ENCODE measurements around the gene UBE4B.
"Not testable (repeated sequence)": the region's sequence is repeated elsewhere in the genome, so short reads cannot be mapped to it uniquely, and the experiment has no call there.

UBE4B gene

GRCh38 chr1:10105484-10105883, 72.7 kb downstream of the UBE4B start:
- Histone ChIP-seq H3K27ac (ENCODE audit: low read depth, low read length) (no peak overlapping the region), H3K9ac (ENCODE audit: low read length) (no peak overlapping the region), H3K27me3 (ENCODE audit: control insufficient read depth in 1 of 2, insufficient read depth in 2 of 2, low read length in 2 of 2) (no peaks in the 10 kb centered on the region), H3K36me3 (ENCODE audit: insufficient read depth, low read length) (peaks cover 30% of the 10 kb centered on the region), H3K4me3 (ENCODE audit: low read depth in 1 of 2, low read length in 2 of 2) (no peak overlapping the region), H3K4me1 (ENCODE audit: insufficient read depth, low read length) (peaks cover 19% of the 10 kb centered on the region), H3K9me3 (ENCODE audit: low read length) (no peaks in the 10 kb centered on the region)

DNA sequence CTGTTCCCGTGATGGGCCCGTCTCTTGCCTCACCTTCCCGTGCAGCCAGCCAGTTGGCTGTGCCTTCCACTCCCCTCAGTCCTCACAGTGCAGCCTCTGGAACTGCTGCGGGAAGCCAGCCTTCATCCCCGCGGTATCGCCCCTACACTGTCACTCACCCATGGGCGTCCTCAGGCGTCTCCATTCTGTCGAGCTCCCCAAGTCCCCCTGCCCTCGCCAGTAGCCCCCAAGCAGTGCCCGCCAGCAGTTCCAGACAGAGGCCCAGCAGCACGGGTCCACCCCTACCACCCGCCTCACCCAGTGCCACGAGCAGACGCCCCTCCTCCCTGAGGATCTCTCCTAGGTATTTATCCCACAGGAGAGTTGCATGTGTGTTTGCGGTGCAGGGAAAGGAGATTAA, 73.5 kb downstream of the UBE4B start:
- Histone ChIP-seq H3K27me3 (ENCODE audit: control insufficient read depth in 1 of 2, insufficient read depth in 2 of 2, low read length in 2 of 2) (no peaks in the 10 kb centered on the region), H3K36me3 (ENCODE audit: insufficient read depth, low read length) (peaks cover 30% of the 10 kb centered on the region), H3K4me1 (ENCODE audit: insufficient read depth, low read length) (peaks cover 19% of the 10 kb centered on the region), H3K9ac (ENCODE audit: low read length) (no peak overlapping the region), H3K4me3 (ENCODE audit: low read depth in 1 of 2, low read length in 2 of 2) (no peak overlapping the region), H3K27ac (ENCODE audit: low read depth, low read length) (no peak overlapping the region), H3K9me3 (ENCODE audit: low read length) (no peaks in the 10 kb centered on the region)

DNA sequence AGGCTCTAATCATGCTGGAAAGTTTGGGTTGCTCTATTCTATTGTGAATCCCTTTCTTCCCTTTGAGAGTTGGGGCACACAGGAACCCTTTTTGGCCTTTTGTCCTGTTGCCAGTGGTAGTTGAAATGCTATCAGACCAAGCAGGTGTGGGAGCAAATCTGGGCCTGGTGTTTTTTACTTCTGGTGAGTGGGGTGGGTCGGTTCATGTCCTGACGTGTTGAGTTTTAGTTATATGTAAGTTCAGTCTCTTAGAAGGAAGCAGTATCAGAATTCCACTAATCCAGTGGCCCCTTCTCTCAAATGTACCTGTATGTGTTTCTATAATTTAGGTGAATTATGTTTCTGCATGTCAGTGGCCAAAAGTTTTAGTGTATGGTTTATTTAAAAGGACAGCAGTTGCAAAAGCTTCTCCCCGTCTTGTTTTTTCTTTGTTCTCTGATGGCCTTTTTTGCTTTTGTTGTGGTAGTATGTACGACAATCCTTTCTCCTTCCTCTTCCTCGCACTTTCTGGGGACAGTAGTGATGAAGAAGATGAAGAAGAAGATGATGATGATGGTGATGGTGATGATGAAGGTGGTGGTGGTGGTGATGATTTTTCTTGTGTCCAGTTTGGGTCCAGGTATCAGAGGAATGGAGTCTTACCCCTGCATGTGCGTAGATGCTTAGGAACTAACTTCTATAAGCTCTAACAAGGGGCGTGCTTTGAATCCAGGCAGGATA, 74.2 kb downstream of the UBE4B start:
- Histone ChIP-seq H3K36me3 (ENCODE audit: insufficient read depth, low read length) (peaks cover 30% of the 10 kb centered on the region), H3K4me1 (ENCODE audit: insufficient read depth, low read length) (peaks cover 19% of the 10 kb centered on the region), H3K9ac (ENCODE audit: low read length) (no peak overlapping the region), H3K9me3 (ENCODE audit: low read length) (no peaks in the 10 kb centered on the region), H3K27me3 (ENCODE audit: control insufficient read depth in 1 of 2, insufficient read depth in 2 of 2, low read length in 2 of 2) (no peaks in the 10 kb centered on the region), H3K4me3 (ENCODE audit: low read depth in 1 of 2, low read length in 2 of 2) (no peak overlapping the region), H3K27ac (ENCODE audit: low read depth, low read length) (no peak overlapping the region)

DNA sequence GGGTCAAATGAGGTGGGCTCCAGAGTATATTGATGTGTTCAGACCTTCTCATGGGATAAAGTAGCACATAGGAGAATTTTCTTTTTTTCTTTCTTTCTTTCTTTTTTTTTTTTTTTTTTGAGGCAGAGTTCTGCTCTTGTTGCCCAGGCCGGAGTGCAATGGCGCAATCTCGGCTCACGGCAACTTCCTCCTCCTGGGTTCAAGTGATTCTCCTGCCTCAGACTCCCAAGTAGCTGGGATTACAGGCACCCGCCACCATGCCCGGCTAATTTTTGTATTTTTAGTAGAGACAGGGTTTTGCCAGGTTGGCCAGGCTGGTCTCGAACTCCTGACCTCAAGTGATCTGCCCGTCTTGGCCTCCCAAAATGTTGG, 74.7 kb downstream of the UBE4B start:
- H3K9ac ChIP-seq (ENCODE audit: low read length); H3K4me3 ChIP-seq (ENCODE audit: low read depth in 1 of 2, low read length in 2 of 2); H3K27ac ChIP-seq (ENCODE audit: low read depth, low read length); H3K9me3 ChIP-seq (ENCODE audit: low read length); H3K27me3 ChIP-seq (ENCODE audit: control insufficient read depth in 1 of 2, insufficient read depth in 2 of 2, low read length in 2 of 2): not testable (repeated sequence)
- Histone ChIP-seq H3K4me1 (ENCODE audit: insufficient read depth, low read length) (peaks cover 19% of the 10 kb centered on the region), H3K36me3 (ENCODE audit: insufficient read depth, low read length) (peaks cover 30% of the 10 kb centered on the region)

DNA sequence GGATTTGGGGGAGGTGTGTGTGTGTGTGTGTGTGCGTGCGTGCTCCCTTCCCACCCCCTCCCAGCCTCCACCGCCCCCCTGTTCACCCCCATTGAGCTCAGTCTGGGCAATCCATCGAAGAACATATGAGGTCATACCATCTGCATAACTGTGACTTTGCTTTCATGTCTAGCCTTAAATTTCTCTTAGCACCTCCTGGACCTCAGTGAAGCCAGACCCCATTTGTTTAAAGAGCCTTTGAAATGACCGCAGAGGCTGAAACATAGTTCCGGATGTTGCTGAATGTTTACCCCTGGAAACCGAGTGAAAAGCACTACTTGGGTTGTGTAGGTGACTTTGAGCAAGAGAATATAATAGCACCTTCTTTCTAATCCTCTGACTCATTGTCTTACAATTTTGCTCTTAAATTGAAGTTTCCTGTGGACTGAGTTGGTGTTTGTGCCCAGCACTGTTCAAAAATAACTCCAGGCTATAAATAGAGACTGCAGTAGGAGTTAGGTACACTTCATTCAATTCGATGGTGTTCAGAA, 75.4 kb downstream of the UBE4B start:
- H3K27ac ChIP-seq (ENCODE audit: low read depth, low read length): peak overlapping the region; percentile 65
- no peak overlapping the region for H3K9ac ChIP-seq (ENCODE audit: low read length)
- no peaks in the 10 kb centered on the region for H3K9me3 ChIP-seq (ENCODE audit: low read length)
- H3K36me3 ChIP-seq (ENCODE audit: insufficient read depth, low read length): peaks cover 30% of the 10 kb centered on the region
- no peak overlapping the region for H3K4me3 ChIP-seq (ENCODE audit: low read depth in 1 of 2, low read length in 2 of 2)
- H3K27me3 ChIP-seq (ENCODE audit: control insufficient read depth in 1 of 2, insufficient read depth in 2 of 2, low read length in 2 of 2): no peaks in the 10 kb centered on the region
- peaks cover 19% of the 10 kb centered on the region for H3K4me1 ChIP-seq (ENCODE audit: insufficient read depth, low read length)

- Histone ChIP-seq H3K27ac (ENCODE audit: low read depth, low read length) (peak overlapping the region; percentile 65), H3K9me3 (ENCODE audit: low read length) (no peaks in the 10 kb centered on the region), H3K4me1 (ENCODE audit: insufficient read depth, low read length) (peaks cover 19% of the 10 kb centered on the region), H3K36me3 (ENCODE audit: insufficient read depth, low read length) (peaks cover 28% of the 10 kb centered on the region), H3K9ac (ENCODE audit: low read length) (no peak overlapping the region), H3K4me3 (ENCODE audit: low read depth in 1 of 2, low read length in 2 of 2) (peak overlapping the region; percentile 10 to 15), H3K27me3 (ENCODE audit: control insufficient read depth in 1 of 2, insufficient read depth in 2 of 2, low read length in 2 of 2) (no peaks in the 10 kb centered on the region)
Measured at GRCh38 chr1:10108948-10109708, 76.4 kb downstream of the UBE4B start.

DNA sequence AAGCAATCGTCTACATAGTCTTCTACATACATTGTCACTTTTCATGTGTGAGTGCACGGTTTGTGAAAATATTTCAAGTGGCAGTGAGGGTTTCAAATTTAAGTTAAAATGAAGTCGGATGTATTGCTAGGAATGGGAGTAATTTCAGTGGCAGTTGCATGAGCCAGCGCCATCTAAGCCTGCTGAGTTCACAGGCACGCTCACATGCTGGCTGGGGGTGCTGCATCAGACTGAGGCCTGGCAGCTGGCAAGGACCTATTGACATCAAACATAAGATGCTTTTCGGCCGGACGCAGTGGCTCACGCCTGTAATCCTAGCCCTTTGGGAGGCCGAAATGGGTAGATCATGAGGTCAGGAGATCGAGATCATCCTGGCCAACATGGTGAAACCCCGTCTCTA, 80.7 kb downstream of the UBE4B start:
- Histone ChIP-seq H3K9me3 (ENCODE audit: low read length) (no peaks in the 10 kb centered on the region), H3K4me1 (ENCODE audit: insufficient read depth, low read length) (peaks cover 22% of the 10 kb centered on the region), H3K9ac (ENCODE audit: low read length) (no peak overlapping the region), H3K4me3 (ENCODE audit: low read depth in 1 of 2, low read length in 2 of 2) (no peak overlapping the region), H3K27me3 (ENCODE audit: control insufficient read depth in 1 of 2, insufficient read depth in 2 of 2, low read length in 2 of 2) (no peaks in the 10 kb centered on the region), H3K36me3 (ENCODE audit: insufficient read depth, low read length) (peaks cover 4% of the 10 kb centered on the region), H3K27ac (ENCODE audit: low read depth, low read length) (no peak overlapping the region)

DNA sequence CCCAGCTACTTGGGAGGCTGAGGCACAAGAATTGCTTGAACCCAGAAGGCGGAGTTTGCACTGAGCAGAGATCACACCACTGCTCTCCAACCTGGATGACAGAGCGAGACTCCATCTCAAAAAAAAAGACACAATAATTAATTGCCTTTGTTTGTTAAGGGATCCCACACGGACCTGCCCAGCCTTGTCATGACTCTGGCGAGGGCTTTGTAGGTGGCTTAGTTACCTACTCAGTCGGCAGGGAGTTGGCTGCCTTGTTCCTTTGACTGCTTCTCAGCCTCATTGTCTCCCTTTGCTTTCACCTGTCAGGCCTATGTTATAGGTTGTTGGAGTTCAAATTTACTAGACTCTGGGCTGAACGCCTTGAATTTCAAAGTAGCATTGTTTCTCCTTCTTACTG, 82.0 kb downstream of the UBE4B start:
- no peaks in the 10 kb centered on the region for H3K9me3 ChIP-seq (ENCODE audit: low read length)
- H3K4me3 ChIP-seq (ENCODE audit: low read depth in 1 of 2, low read length in 2 of 2): no peak overlapping the region
- no peak overlapping the region for H3K27ac ChIP-seq (ENCODE audit: low read depth, low read length)
- peaks cover 13% of the 10 kb centered on the region for H3K36me3 ChIP-seq (ENCODE audit: insufficient read depth, low read length)
- H3K4me1 ChIP-seq (ENCODE audit: insufficient read depth, low read length): peaks cover 12% of the 10 kb centered on the region
- H3K27me3 ChIP-seq (ENCODE audit: control insufficient read depth in 1 of 2, insufficient read depth in 2 of 2, low read length in 2 of 2): no peaks in the 10 kb centered on the region
- H3K9ac ChIP-seq (ENCODE audit: low read length): no peak overlapping the region

- peaks cover 15% of the 10 kb centered on the region for H3K36me3 ChIP-seq (ENCODE audit: insufficient read depth, low read length)
Measured at GRCh38 chr1:10117132-10117531, 84.4 kb downstream of the UBE4B start.

GRCh38 chr1:10117865-10118264, 85.1 kb downstream of the UBE4B start:
- Histone ChIP-seq H3K9ac (ENCODE audit: low read length) (no peak overlapping the region), H3K36me3 (ENCODE audit: insufficient read depth, low read length) (peaks cover 15% of the 10 kb centered on the region), H3K4me1 (ENCODE audit: insufficient read depth, low read length) (peaks cover 10% of the 10 kb centered on the region), H3K27me3 (ENCODE audit: control insufficient read depth in 1 of 2, insufficient read depth in 2 of 2, low read length in 2 of 2) (no peaks in the 10 kb centered on the region), H3K27ac (ENCODE audit: low read depth, low read length) (no peak overlapping the region), H3K4me3 (ENCODE audit: low read depth in 1 of 2, low read length in 2 of 2) (no peak overlapping the region), H3K9me3 (ENCODE audit: low read length) (no peaks in the 10 kb centered on the region)

More at GRCh38 chr1:10117132-10117531, 84.4 kb downstream of the UBE4B start:
- no peak overlapping the region for H3K4me3 ChIP-seq (ENCODE audit: low read depth in 1 of 2, low read length in 2 of 2)
- H3K9me3 ChIP-seq (ENCODE audit: low read length): no peaks in the 10 kb centered on the region
- H3K27ac ChIP-seq (ENCODE audit: low read depth, low read length): no peak overlapping the region
- H3K27me3 ChIP-seq (ENCODE audit: control insufficient read depth in 1 of 2, insufficient read depth in 2 of 2, low read length in 2 of 2): no peaks in the 10 kb centered on the region
- no peak overlapping the region for H3K9ac ChIP-seq (ENCODE audit: low read length)
- peaks cover 7% of the 10 kb centered on the region for H3K4me1 ChIP-seq (ENCODE audit: insufficient read depth, low read length)

DNA sequence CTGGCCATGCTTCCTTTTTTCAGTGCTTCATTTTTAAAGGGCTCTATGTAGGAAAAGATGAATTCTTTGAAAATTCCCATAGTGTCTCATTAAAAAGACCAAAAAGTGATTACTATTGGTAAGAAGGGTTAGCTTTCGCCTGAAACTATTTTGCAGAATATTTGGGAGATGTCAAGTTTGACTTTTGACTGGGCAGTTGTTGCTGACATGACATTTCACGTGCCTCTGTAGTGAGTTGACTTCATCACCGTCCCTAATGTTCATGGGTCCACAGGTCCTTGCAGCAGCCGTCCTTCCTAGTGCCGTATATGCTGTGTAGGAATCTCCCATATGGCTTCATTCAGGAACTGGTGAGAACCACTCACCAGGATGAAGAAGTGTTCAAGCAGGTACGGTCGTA, 88.9 kb downstream of the UBE4B start:
- Histone ChIP-seq H3K9ac (ENCODE audit: low read length) (no peak overlapping the region), H3K4me3 (ENCODE audit: low read depth in 1 of 2, low read length in 2 of 2) (no peak overlapping the region), H3K4me1 (ENCODE audit: insufficient read depth, low read length) (peaks cover 17% of the 10 kb centered on the region), H3K27me3 (ENCODE audit: control insufficient read depth in 1 of 2, insufficient read depth in 2 of 2, low read length in 2 of 2) (no peaks in the 10 kb centered on the region), H3K27ac (ENCODE audit: low read depth, low read length) (peak overlapping the region; percentile 56), H3K36me3 (ENCODE audit: insufficient read depth, low read length) (peaks cover 14% of the 10 kb centered on the region), H3K9me3 (ENCODE audit: low read length) (no peaks in the 10 kb centered on the region)
